ENCODE results near the gene SDHA. TPM values are rescaled to one million over a fixed set of nuclear protein-coding genes. Genes with fewer than 3 reads are reported as not detected.
"Not testable (repeated sequence)": the region's sequence is repeated elsewhere in the genome, so short reads cannot be mapped to it uniquely, and the experiment has no call there.

Gene SDHA
- polyA plus RNA-seq, 1 donor from 2014 or later: 70.4 TPM

DNA sequence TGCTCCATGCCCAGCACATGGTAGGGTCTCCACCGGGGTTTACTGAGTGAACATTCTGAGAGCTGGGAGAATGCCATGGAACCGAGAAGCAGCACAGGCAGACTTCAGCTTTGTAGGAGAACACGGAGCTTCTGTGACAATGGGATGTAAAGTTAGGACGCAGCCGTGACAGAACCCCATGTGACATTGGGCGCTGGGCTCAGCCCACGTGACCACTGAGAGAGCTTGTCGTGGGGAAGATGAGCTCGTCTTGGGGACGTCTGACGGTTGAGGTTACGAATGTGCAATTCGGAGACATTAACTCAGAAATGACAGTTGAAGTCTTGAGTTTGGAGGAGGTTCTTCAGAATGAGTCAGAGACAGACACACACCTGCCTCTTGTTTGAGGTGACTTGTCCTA, 13.5 kb downstream of the SDHA start:
- no peaks in the 10 kb centered on the region for H3K79me2 ChIP-seq (replicated peaks; ENCODE audit: insufficient read depth, low read length)
- no peaks in the 10 kb centered on the region for H3K36me3 ChIP-seq (ENCODE audit: insufficient read depth, low read length)
- no peak overlapping the region for H3K27ac ChIP-seq (ENCODE audit: low read length)
- H3K27me3 ChIP-seq (ENCODE audit: insufficient read depth, low read depth, low read length): no peaks in the 10 kb centered on the region
- H3F3A ChIP-seq (ENCODE audit: insufficient read depth, low read length, poor library complexity, severe bottlenecking): no peaks in the 10 kb centered on the region
- H4K20me1 ChIP-seq (ENCODE audit: insufficient read depth): no peaks in the 10 kb centered on the region
- no peak overlapping the region for H3K9ac ChIP-seq (ENCODE audit: low read length)
- H3K9me2 ChIP-seq (ENCODE audit: insufficient read depth, low read length): no peaks in the 10 kb centered on the region
- no peaks in the 10 kb centered on the region for H3K9me3 ChIP-seq (ENCODE audit: low read length)
- no peak overlapping the region for H2AFZ ChIP-seq (ENCODE audit: low read depth, low read length)
- no peak overlapping the region for H3K4me2 ChIP-seq (ENCODE audit: low read length)
- TF ChIP-seq EP300 (conservative IDR thresholded peaks at IDR 0.05; ENCODE audit: poor library complexity, severe bottlenecking) (no peak), TAF1 (IDR thresholded peaks at IDR 0.05; ENCODE audit: low read depth) (no peak), POLR2AphosphoS5 (IDR thresholded peaks at IDR 0.05) (no peak), RAD21 (conservative IDR thresholded peaks at IDR 0.05) (no peak), SMC3 (conservative IDR thresholded peaks at IDR 0.05; ENCODE audit: poor library complexity) (no peak), EZH2 (IDR thresholded peaks at IDR 0.05; ENCODE audit: borderline replicate concordance, insufficient read depth, low read length, poor library complexity, severe bottlenecking) (no peak), MXI1 (conservative IDR thresholded peaks at IDR 0.05; ENCODE audit: poor library complexity, severe bottlenecking) (no peak)
- TF ChIP-seq, protein P1, sequence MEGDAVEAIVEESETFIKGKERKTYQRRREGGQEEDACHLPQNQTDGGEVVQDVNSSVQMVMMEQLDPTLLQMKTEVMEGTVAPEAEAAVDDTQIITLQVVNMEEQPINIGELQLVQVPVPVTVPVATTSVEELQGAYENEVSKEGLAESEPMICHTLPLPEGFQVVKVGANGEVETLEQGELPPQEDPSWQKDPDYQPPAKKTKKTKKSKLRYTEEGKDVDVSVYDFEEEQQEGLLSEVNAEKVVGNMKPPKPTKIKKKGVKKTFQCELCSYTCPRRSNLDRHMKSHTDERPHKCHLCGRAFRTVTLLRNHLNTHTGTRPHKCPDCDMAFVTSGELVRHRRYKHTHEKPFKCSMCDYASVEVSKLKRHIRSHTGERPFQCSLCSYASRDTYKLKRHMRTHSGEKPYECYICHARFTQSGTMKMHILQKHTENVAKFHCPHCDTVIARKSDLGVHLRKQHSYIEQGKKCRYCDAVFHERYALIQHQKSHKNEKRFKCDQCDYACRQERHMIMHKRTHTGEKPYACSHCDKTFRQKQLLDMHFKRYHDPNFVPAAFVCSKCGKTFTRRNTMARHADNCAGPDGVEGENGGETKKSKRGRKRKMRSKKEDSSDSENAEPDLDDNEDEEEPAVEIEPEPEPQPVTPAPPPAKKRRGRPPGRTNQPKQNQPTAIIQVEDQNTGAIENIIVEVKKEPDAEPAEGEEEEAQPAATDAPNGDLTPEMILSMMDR (IDR thresholded peaks at IDR 0.05; ENCODE audit: poor library complexity, severe bottlenecking): no peak
- TF ChIP-seq, protein P2, sequence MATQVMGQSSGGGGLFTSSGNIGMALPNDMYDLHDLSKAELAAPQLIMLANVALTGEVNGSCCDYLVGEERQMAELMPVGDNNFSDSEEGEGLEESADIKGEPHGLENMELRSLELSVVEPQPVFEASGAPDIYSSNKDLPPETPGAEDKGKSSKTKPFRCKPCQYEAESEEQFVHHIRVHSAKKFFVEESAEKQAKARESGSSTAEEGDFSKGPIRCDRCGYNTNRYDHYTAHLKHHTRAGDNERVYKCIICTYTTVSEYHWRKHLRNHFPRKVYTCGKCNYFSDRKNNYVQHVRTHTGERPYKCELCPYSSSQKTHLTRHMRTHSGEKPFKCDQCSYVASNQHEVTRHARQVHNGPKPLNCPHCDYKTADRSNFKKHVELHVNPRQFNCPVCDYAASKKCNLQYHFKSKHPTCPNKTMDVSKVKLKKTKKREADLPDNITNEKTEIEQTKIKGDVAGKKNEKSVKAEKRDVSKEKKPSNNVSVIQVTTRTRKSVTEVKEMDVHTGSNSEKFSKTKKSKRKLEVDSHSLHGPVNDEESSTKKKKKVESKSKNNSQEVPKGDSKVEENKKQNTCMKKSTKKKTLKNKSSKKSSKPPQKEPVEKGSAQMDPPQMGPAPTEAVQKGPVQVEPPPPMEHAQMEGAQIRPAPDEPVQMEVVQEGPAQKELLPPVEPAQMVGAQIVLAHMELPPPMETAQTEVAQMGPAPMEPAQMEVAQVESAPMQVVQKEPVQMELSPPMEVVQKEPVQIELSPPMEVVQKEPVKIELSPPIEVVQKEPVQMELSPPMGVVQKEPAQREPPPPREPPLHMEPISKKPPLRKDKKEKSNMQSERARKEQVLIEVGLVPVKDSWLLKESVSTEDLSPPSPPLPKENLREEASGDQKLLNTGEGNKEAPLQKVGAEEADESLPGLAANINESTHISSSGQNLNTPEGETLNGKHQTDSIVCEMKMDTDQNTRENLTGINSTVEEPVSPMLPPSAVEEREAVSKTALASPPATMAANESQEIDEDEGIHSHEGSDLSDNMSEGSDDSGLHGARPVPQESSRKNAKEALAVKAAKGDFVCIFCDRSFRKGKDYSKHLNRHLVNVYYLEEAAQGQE (IDR thresholded peaks at IDR 0.05; ENCODE audit: borderline replicate concordance): no peak
- H3K4me3 ChIP-seq (ENCODE audit: low read length): no peak overlapping the region

DNA sequence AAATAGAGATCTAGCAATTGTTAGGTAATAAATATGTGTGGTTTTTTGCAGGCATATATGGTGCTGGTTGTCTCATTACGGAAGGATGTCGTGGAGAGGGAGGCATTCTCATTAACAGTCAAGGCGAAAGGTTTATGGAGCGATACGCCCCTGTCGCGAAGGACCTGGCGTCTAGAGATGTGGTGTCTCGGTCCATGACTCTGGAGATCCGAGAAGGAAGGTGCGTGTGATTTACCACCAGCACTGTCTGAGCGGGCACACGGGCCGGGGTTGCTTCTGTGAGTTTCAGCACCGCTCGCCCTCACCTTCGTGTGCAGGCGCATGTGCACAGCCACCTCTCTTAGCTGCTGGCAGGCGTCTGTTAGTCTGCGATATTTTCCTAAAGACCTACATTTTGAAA, 15.3 kb downstream of the SDHA start:
- H3K36me3 ChIP-seq (ENCODE audit: insufficient read depth, low read length); H3K9me2 ChIP-seq (ENCODE audit: insufficient read depth, low read length); H4K20me1 ChIP-seq (ENCODE audit: insufficient read depth): not testable (repeated sequence)

DNA sequence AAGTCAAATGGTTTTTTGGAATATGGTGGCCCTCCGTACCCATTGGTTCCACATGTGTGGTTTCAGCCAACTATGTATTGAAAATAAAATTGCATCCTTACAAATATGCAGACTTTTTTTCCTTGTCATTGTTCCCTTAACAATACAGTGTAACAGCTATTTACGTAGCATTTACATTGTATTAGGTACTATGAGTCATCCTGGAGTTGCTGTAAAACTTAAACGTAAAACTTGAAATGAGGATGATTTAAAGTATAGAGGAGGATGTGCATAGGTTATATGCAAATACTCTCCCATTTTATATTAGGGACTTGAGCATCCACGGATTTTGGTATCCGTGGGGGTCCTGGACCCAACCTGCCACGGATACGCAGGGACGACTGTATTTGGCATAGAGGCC, 16.3 kb downstream of the SDHA start:
- Histone ChIP-seq H3K4me3 (ENCODE audit: low read length) (no peak overlapping the region), H3K36me3 (ENCODE audit: insufficient read depth, low read length) (no peaks in the 10 kb centered on the region), H3K4me2 (ENCODE audit: low read length) (no peak overlapping the region), H4K20me1 (ENCODE audit: insufficient read depth) (no peaks in the 10 kb centered on the region), H3K79me2 (replicated peaks; ENCODE audit: insufficient read depth, low read length) (no peaks in the 10 kb centered on the region), H3F3A (ENCODE audit: insufficient read depth, low read length, poor library complexity, severe bottlenecking) (no peaks in the 10 kb centered on the region), H3K27me3 (ENCODE audit: insufficient read depth, low read depth, low read length) (no peaks in the 10 kb centered on the region), H3K9ac (ENCODE audit: low read length) (no peak overlapping the region), H2AFZ (ENCODE audit: low read depth, low read length) (no peak overlapping the region), H3K9me3 (ENCODE audit: low read length) (no peaks in the 10 kb centered on the region), H3K27ac (ENCODE audit: low read length) (no peak overlapping the region), H3K9me2 (ENCODE audit: insufficient read depth, low read length) (no peaks in the 10 kb centered on the region)
- TF ChIP-seq EZH2 (IDR thresholded peaks at IDR 0.05; ENCODE audit: borderline replicate concordance, insufficient read depth, low read length, poor library complexity, severe bottlenecking): no peak
- TF ChIP-seq MXI1 (conservative IDR thresholded peaks at IDR 0.05; ENCODE audit: poor library complexity, severe bottlenecking): no peak
- no peak for TF ChIP-seq EP300 (conservative IDR thresholded peaks at IDR 0.05; ENCODE audit: poor library complexity, severe bottlenecking)
- TF ChIP-seq, protein P1 (IDR thresholded peaks at IDR 0.05; ENCODE audit: poor library complexity, severe bottlenecking): no peak
- no peak for TF ChIP-seq POLR2AphosphoS5 (IDR thresholded peaks at IDR 0.05)
- TF ChIP-seq RAD21 (conservative IDR thresholded peaks at IDR 0.05): no peak
- no peak for TF ChIP-seq SMC3 (conservative IDR thresholded peaks at IDR 0.05; ENCODE audit: poor library complexity)
- TF ChIP-seq, protein P2 (IDR thresholded peaks at IDR 0.05; ENCODE audit: borderline replicate concordance): no peak
- TF ChIP-seq TAF1 (IDR thresholded peaks at IDR 0.05; ENCODE audit: low read depth): no peak

More for the DNA sequence above, 15.3 kb downstream of the SDHA start:
- H3K27me3 ChIP-seq (ENCODE audit: insufficient read depth, low read depth, low read length); H3K4me3 ChIP-seq (ENCODE audit: low read length); H3K4me2 ChIP-seq (ENCODE audit: low read length); H3K27ac ChIP-seq (ENCODE audit: low read length); H3K79me2 ChIP-seq (replicated peaks; ENCODE audit: insufficient read depth, low read length); H3F3A ChIP-seq (ENCODE audit: insufficient read depth, low read length, poor library complexity, severe bottlenecking); H3K9ac ChIP-seq (ENCODE audit: low read length); H3K9me3 ChIP-seq (ENCODE audit: low read length); H2AFZ ChIP-seq (ENCODE audit: low read depth, low read length): not testable (repeated sequence)

All from neural cell (in vitro differentiated cells).